Fibroblast of skin of right biceps (primary cell): Measurements from ENCODE around the gene TMEM130.

Source experiments
- DNase-seq: peaks from one replicate; pipeline ENCODE4 v3.0.0-alpha.2; 2013

The TMEM130 gene

GRCh38 chr7:98840722-98841121, 29.1 kb downstream of the TMEM130 start:
- peak; percentile 51 for DNase-seq

GRCh38 chr7:98840096-98840495, 29.7 kb downstream of the TMEM130 start:
- DNase-seq, result no peak

- DNase-seq, result no peak
These were observed 32.2 kb downstream of the TMEM130 start for GRCh38 chr7:98837630-98837972.

GRCh38 chr7:98836811-98837629, 32.8 kb downstream of the TMEM130 start:
- peak; percentile 29 for DNase-seq

GRCh38 chr7:98834949-98835348, 34.9 kb downstream of the TMEM130 start:
- DNase-seq, result no peak

- DNase-seq, result no peak
These were observed 36.8 kb downstream of the TMEM130 start for GRCh38 chr7:98833022-98833421.

- peak; percentile 17 for DNase-seq
These were observed 38.1 kb downstream of the TMEM130 start for GRCh38 chr7:98831641-98832221.

GRCh38 chr7:98830972-98831548, 38.8 kb downstream of the TMEM130 start:
- no peak for DNase-seq

GRCh38 chr7:98828368-98828767, 41.4 kb downstream of the TMEM130 start:
- no peak for DNase-seq

- DNase-seq, result no peak
These were observed 42.6 kb downstream of the TMEM130 start for GRCh38 chr7:98827258-98827657.

GRCh38 chr7:98826811-98827231, 43.0 kb downstream of the TMEM130 start:
- DNase-seq, result no peak

GRCh38 chr7:98826387-98826786, 43.4 kb downstream of the TMEM130 start:
- DNase-seq, result no peak

GRCh38 chr7:98823226-98823625, 46.6 kb downstream of the TMEM130 start:
- no peak for DNase-seq

GRCh38 chr7:98821348-98821747, 48.5 kb downstream of the TMEM130 start:
- no peak for DNase-seq

GRCh38 chr7:98816967-98817710, 52.7 kb downstream of the TMEM130 start:
- no peak for DNase-seq

GRCh38 chr7:98816241-98816640, 53.6 kb downstream of the TMEM130 start:
- DNase-seq, result no peak

- DNase-seq, result no peak
These were observed 54.5 kb downstream of the TMEM130 start for GRCh38 chr7:98815313-98815712.

- DNase-seq, result no peak
These were observed 58.5 kb downstream of the TMEM130 start for GRCh38 chr7:98811299-98811698.

- peak; percentile 45 for DNase-seq
These were observed 59.5 kb downstream of the TMEM130 start for GRCh38 chr7:98810153-98810802.

GRCh38 chr7:98808751-98809460, 60.9 kb downstream of the TMEM130 start:
- no peak for DNase-seq

- peak; percentile 30 for DNase-seq
These were observed 62.5 kb downstream of the TMEM130 start for GRCh38 chr7:98807068-98808048.
